HG02938 (cell line): ENCODE results near the gene RAB27B.
"Not testable (repeated sequence)": the region's sequence is repeated elsewhere in the genome, so short reads cannot be mapped to it uniquely, and the experiment has no call there.

Source experiments
- ATAC-seq: cut with Tn5 transposase; IDR thresholded peaks from one replicate; pipeline ENCODE4 v1.9.1; 2021; ENCODE audit warnings: mild to moderate bottlenecking, moderate library complexity; ENCODE audit not compliant: unreplicated experiment

The RAB27B gene

GRCh38 chr18:54828281-54828881, at the start of gene RAB27B:
TSS of gene RAB27B (plus strand) at chr18:54828477. CDS start at chr18:54877586, 49,109 bp downstream.
- ATAC-seq: peak; percentile 64

DNA sequence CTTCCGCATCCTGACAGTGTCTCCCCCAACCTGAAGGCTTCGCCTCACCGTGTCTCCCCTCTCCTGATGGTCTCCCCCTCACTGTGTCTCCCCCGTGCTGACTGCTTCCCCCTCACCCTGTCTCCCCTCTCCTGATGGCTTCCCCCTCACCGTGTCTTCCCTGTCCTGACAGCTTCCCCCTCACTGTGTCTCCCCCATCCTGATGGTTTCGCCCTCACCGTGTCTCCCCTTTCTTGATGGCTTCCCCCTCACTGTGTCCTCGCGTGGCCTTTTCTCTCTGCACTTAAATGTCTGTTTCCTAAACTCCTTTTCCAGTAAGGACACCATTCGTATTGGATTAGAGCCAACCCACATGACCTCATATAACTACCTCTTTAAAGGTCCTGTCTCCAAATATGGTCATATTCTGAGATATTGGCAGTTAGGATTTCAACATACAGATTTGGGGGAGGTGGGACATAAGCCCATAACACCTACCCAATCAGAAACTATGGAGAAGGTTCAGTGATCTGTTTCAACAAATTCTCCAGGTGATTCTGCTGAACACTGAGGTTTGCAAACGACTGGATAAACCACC, 47.9 kb upstream of the RAB27B start:
- no peak for ATAC-seq

- no peak for ATAC-seq
Measured at GRCh38 chr18:54780970-54781369, 47.3 kb upstream of the RAB27B start.

GRCh38 chr18:54783139-54783538, 45.1 kb upstream of the RAB27B start:
- ATAC-seq: no peak

DNA sequence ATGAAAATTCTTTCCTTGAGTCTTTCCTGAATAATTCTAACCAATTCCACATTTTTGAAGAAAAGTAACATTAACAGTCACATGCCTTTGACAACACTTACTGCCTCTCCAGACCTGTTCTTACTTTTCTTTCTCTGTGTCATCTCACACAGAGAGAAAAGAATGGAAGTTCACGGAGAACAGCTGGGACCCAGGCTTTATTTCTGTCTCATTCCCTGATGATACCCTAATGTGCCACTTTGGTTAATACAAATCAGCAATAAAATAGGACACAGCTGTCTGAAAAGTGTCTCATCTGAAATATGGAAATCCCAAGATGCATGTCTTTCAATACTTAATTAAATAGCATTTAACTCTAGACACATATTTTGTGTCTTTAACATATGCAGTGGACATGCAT, 42.1 kb upstream of the RAB27B start:
- ATAC-seq: no peak

- no peak for ATAC-seq
Measured at GRCh38 chr18:54787121-54787520, 41.2 kb upstream of the RAB27B start.

- ATAC-seq: no peak
Measured at GRCh38 chr18:54787616-54788015, 40.7 kb upstream of the RAB27B start.

DNA sequence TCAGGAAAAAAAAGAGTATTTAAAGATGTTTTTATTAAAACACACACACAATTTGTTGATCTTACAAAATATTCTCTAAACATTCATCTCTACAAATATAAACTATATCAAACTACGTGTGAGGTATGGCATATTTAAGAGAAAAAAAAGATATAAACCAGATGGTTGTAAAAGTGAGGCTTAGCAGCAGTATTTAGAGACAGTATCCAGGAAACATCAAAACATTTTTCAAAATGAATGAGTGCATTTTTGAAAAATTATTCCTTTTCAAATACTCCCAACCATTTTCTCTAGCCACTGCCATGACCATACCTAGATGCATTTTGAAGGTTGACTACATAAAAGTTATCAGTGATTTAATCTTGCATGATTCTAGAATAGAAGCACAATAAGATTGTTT, 38.2 kb upstream of the RAB27B start:
- ATAC-seq: no peak

- ATAC-seq: no peak
Measured at GRCh38 chr18:54791657-54792056, 36.6 kb upstream of the RAB27B start.

DNA sequence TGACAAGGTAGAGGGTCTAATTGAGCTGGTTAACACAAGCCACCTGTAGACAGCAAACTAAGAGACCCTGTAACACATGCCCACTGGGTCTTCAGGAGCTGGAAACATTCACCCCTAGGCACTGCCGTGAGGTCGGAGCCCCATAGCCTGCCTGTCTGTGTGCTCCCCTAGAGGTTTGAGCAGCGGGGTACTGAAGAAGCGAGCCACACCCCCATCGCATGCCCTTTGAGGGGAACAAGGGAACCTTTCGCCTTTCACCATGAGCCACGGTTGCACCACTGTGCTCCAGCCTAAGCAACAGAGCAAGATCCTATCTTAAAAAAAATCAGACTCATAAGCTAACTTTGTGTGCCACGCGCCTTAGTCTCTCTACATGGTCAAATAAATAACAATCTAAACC, 36.2 kb upstream of the RAB27B start:
- ATAC-seq: no peak

DNA sequence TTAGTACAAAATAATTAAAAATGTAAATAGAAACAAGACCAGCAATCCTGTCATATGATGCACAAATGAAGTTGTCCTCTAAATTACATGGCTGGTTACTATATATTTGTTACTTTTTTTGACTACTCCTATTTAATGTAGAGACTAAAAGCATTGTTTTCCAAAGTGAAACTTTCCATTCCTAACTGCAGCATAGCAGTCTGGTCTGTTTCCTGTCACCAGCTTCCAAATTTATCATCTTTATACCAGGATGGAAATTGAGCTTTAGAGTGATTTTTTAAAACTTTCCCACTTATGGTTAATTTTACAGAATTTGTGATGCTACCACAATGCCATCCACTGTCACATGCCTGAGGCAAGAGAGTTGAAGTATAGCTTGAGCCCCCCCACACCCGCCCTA, 33.5 kb upstream of the RAB27B start:
- ATAC-seq: no peak

DNA sequence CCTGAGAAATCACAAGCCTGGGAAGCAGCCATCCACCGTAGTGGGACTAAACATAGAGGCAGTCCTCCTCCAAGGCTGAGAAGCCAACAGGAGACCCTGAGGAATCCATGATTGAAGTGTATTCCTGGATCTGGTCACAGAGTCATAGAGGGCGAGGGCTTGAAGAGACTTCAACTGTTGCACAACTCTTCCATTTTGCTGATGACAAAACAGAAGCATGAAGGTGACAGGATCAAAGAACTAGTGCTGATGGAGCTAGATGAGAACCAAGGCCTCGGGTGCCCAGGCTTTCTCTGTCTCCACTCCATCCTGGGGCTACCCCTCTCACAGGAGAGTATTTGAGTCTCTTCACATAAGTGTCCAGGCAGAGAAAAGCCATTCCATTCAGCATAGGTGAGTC, 30.1 kb upstream of the RAB27B start:
- no peak for ATAC-seq

- no peak for ATAC-seq
Measured at GRCh38 chr18:54801374-54801773, 26.9 kb upstream of the RAB27B start.

DNA sequence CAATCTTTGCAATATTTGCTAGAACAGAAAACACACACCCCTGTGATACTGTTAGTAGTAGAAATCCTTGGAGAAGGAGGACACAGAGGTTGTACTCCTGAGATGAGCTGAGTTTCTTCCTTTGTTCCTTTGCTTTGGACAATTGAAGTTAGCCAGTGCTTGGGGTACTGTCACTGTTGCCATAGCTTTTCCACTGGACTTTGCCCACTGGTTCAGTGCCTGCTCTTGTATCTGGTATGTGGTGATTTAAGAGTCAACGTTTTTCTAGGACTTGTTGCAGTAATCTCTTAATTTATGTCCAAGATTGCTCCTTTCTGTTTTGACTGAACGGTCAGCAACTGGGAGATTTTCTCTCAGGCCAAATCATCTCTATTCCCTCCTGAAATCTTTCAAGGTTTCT, 26.1 kb upstream of the RAB27B start:
- ATAC-seq: no peak

DNA sequence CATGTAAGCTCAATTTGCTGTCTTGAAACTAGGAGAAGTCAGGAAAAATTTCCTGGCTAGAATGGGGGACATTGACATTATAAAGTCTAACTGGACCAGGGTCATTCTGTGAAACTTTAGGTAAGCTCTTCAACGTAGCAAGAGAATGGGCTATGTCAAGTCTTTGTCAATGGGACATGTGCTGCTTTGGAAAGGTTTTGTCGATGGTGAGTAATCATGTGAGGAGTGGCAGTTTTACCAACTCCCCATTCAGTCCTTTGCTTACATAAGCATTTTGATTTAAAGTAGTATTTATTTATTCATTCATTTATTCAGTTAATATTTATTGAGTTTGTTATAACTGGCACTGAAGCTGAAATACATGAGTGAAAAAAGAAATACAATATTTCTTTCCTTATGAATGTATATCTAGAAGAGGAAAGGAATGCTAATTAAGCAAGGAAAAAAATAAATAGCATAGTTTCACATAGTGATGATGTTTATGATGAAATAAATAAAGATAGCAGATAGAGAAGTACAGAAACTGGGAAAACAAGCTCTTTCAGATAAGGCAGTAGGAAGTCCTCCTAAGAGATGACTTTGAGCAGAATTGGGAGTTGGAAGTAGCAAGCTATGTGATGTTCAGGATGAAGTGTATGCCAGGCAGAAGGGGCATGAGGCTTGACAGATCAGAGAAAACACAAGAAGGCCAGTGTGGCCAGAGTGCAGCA, 25.4 kb upstream of the RAB27B start:
- ATAC-seq: no peak

- ATAC-seq: no peak
Measured at GRCh38 chr18:54805571-54806334, 22.5 kb upstream of the RAB27B start.

- ATAC-seq: no peak
Measured at GRCh38 chr18:54806526-54806925, 21.8 kb upstream of the RAB27B start.

GRCh38 chr18:54807303-54807702, 21.0 kb upstream of the RAB27B start:
- ATAC-seq: no peak

DNA sequence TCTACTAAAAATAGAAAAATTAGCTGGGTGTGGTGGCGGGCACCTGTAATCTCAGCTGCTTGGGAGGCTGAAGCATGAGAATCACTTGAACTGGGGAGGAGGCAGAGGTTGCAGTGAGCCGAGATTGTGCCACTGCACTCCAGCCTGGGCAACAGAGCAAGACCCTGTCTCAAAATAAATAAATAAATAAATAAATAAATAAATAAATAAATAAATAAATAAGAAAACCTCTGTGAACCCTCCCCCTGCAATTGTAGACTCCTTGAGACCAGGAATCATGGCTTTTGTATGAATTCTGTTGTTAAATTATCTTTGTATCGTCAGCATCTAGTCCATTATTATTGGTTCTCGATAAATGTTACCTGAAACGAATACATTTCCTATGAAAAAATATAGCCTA, 17.6 kb upstream of the RAB27B start:
- ATAC-seq: not testable (repeated sequence)

GRCh38 chr18:54812885-54813284, 15.4 kb upstream of the RAB27B start:
- peak; percentile 64 for ATAC-seq

DNA sequence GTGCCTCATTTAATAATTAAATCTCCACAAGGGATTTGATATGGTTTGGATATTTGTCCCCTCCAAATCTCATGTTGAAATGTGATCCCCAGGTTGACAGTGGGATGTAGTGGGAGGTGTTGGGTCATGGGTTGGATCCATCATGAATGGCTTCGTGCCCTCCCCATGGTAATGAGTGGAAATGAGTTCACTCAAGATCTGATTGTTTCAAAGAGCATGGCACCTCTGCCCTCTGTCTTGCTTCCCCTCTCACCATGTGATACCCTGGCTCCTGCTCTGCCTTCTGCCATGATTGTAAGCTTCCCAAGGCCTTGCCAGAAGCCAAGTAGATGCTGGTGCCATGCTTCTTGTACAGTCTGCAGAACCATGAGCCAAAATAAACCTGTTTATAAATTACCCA, 15.0 kb upstream of the RAB27B start:
- no peak for ATAC-seq
